Right cardiac atrium (tissue), 5 donors: Measurements from ENCODE around the gene PREP. TPM values are rescaled to one million over a fixed set of nuclear protein-coding genes. Genes with fewer than 3 reads are reported as not detected.

Experiments
- ATAC-seq, 2 donors: fragments of 200-7000 bp; cut with Tn5 transposase; one replicate each; pipeline versions ENCODE4 v1.8.0 to v1.9.1; 2020; ENCODE audit warnings: moderate library complexity in 2 of 2, mild to moderate bottlenecking in 1 of 2
- DNase-seq, 3 donors: peaks; one replicate each; pipeline ENCODE4 v3.0.0-alpha.2; 2020
- H3K27ac ChIP-seq: one replicate; pipeline ENCODE4 v1.5.1; 2013; ENCODE audit warnings: mild to moderate bottlenecking, low read length, control low read depth, moderate library complexity
- H3K27me3 ChIP-seq: one replicate; pipeline ENCODE4 v1.6.1; 2013; ENCODE audit not compliant: control insufficient read depth, insufficient read depth
- H3K4me1 ChIP-seq: one replicate; pipeline ENCODE4 v1.6.1; 2013; ENCODE audit warnings: low read length; ENCODE audit not compliant: control insufficient read depth, insufficient read depth
- H3K4me3 ChIP-seq: one replicate; pipeline ENCODE4 v1.5.1; 2013; ENCODE audit warnings: low read length, control low read depth
- H3K9me3 ChIP-seq: one replicate; pipeline ENCODE4 v1.6.1; 2013; ENCODE audit warnings: low read length; ENCODE audit not compliant: control insufficient read depth
- WGBS: extraction: QIAGEN DNeasy Blood & Tissue Kit; methylation state at CpG from one replicate; pipeline ENCODE4 v1.1.7; 2013; 5-methylcytosine and 5-hydroxymethylcytosine counted together
- intact Hi-C, 4 donors: fragments of 100-400 bp; cut with DNase I; formaldehyde crosslinking; loops; one replicate each; pipeline versions ENCODE4 v1.11.0 to v1.14.0; 2022 to 2023
- polyA plus RNA-seq: library from polyadenylated mRNA; stranded (reverse); fragments of 200-250 nt; gene quantifications from one replicate; pipeline ENCODE4 v1.2.3, GENCODE V29; 2013
- total RNA-seq, 4 donors: library from RNA; stranded (reverse); fragmentation: NEBNext Ultra II Directional; extraction: Animal tissue kit (Norgen Biotek cat#: 25700); gene quantifications; one replicate each; pipeline ENCODE4 v1.2.1, GENCODE V29; 2021
- donor health status: healthy with polysubstance abuse.
- donor health status: DM: no; HTN: yes; CAD: no.
- donor health status: DM: no; HTN: no; CAD: no.
- donor health status: DM: no; HTN: yes; CAD: no; lungs with severe emphysema.
- donor health status: DM: yes; HTN: yes; CAD: no.

The PREP gene
- total and polyA plus RNA-seq, 5 donors: 19.5 to 26.8 (median 26.0) TPM

GRCh38 chr6:105397987-105398386 is 4.9 kb downstream of the PREP start:
- Histone ChIP-seq H3K27me3 (no peaks in the 10 kb centered on the region), H3K4me1 (peaks cover 11% of the 10 kb centered on the region), H3K27ac (no peak overlapping the region), H3K4me3 (no peak overlapping the region), H3K9me3 (no peaks in the 10 kb centered on the region)
- WGBS: 43% methylated on average over 6 of the region's 6 CpGs
- no peak for ATAC-seq
- intact Hi-C loops: no loop called here
- no peak for DNase-seq

- ATAC-seq (no peak), DNase-seq (no peak)
- H3K27me3 ChIP-seq: no peaks in the 10 kb centered on the region
- H3K9me3 ChIP-seq: no peaks in the 10 kb centered on the region
- 97% methylated on average over 6 of the region's 6 CpGs for WGBS
- intact Hi-C loops: no loop called here
- H3K4me3 ChIP-seq: no peak overlapping the region
- H3K27ac ChIP-seq: no peak overlapping the region
- H3K4me1 ChIP-seq: no peaks in the 10 kb centered on the region
Measured at GRCh38 chr6:105391705-105392104, 11.2 kb downstream of the PREP start.

- WGBS: 67% methylated on average over 5 of the region's 5 CpGs
- H3K27me3 ChIP-seq: no peaks in the 10 kb centered on the region
- no peak overlapping the region for H3K4me3 ChIP-seq
- no peak overlapping the region for H3K27ac ChIP-seq
- ATAC-seq: no peak
- DNase-seq: no peak
- intact Hi-C loops: no loop called here
- no peaks in the 10 kb centered on the region for H3K9me3 ChIP-seq
- H3K4me1 ChIP-seq: no peaks in the 10 kb centered on the region
Measured at GRCh38 chr6:105389543-105389942, 13.3 kb downstream of the PREP start.

DNA sequence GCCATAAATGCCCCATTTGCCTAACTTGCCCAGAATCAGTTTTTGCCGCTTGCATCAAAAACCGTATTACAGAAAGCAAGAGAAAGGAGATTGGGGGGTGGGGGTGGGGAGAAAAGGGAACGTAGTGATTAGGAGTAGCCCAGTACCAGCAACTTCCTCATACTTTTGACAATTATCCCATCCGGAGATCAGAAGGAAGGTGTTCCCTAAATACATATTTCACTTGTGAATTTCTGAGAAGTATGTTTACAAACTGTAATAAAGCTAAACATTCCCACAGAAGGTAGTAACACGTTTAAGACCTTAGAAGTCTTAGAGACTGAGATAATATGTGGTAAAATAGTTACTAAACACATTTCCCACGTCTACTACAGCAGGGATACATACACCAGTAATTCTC is 14.5 kb downstream of the PREP start:
- no peaks in the 10 kb centered on the region for H3K27me3 ChIP-seq
- peaks cover 2% of the 10 kb centered on the region for H3K4me1 ChIP-seq
- no peak overlapping the region for H3K4me3 ChIP-seq
- DNase-seq: no peak
- intact Hi-C loops: no loop called here
- WGBS: 75% methylated on average over 6 of the region's 6 CpGs
- no peak overlapping the region for H3K27ac ChIP-seq
- H3K9me3 ChIP-seq: no peaks in the 10 kb centered on the region
- no peak for ATAC-seq

GRCh38 chr6:105384004-105384403 is 18.9 kb downstream of the PREP start:
- H3K4me3 ChIP-seq: no peak overlapping the region
- 94% methylated on average over 6 of the region's 6 CpGs for WGBS
- ATAC-seq (peak in 1 of 2 donors; percentile 31), DNase-seq (no peak)
- intact Hi-C loops: no loop called here
- H3K9me3 ChIP-seq: no peaks in the 10 kb centered on the region
- H3K27me3 ChIP-seq: no peaks in the 10 kb centered on the region
- H3K4me1 ChIP-seq: peaks cover 6% of the 10 kb centered on the region
- no peak overlapping the region for H3K27ac ChIP-seq

DNA sequence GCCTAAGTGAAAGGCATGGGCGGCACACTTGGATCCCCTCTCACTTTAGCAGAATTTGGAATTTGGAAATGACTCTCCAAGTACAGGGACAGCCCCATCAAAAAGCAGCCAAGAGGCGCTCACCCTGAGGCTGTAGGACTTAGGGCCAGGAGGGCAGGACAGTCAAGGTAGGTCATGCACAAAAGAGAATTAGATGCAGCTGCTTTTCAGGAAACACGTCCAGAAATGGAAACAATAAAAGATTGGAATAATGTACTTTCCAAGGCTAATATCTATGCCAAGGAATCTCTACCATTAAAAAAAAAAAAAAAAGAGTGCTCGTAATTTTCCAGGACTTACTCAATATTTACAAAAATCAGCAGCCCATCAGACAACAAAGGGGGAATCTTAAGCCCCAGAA is 19.9 kb downstream of the PREP start:
- intact Hi-C loops: no loop called here
- Histone ChIP-seq H3K27ac (no peak overlapping the region), H3K4me3 (no peak overlapping the region), H3K27me3 (no peaks in the 10 kb centered on the region), H3K9me3 (no peaks in the 10 kb centered on the region), H3K4me1 (peaks cover 6% of the 10 kb centered on the region)
- DNase-seq (no peak), ATAC-seq (no peak)
- WGBS: 71% methylated on average over 4 of the region's 4 CpGs

DNA sequence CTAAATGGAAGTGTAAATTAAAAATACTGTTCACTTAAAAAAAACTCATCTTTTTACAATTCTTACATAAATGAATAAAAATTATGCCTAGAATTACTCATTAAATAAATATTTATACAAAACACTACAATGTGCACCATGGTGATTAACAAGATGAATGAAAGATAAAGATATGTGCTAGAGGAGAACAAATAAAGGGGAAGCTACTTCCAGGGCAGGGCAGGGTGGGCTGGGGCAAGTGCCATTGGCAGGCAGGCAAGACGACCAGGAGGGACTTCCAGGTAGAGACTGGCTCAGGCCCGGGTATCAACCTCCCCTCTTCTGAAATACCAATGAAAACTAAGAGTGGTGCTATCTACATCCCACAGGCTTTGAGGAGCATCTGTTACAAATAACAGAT is 20.4 kb downstream of the PREP start:
- Histone ChIP-seq H3K27ac (no peak overlapping the region), H3K27me3 (no peaks in the 10 kb centered on the region), H3K4me3 (no peak overlapping the region), H3K4me1 (peaks cover 6% of the 10 kb centered on the region), H3K9me3 (no peaks in the 10 kb centered on the region)
- ATAC-seq (no peak), DNase-seq (no peak)
- intact Hi-C loops: no loop called here
- WGBS: 91% methylated on average over 2 of the region's 2 CpGs

DNA sequence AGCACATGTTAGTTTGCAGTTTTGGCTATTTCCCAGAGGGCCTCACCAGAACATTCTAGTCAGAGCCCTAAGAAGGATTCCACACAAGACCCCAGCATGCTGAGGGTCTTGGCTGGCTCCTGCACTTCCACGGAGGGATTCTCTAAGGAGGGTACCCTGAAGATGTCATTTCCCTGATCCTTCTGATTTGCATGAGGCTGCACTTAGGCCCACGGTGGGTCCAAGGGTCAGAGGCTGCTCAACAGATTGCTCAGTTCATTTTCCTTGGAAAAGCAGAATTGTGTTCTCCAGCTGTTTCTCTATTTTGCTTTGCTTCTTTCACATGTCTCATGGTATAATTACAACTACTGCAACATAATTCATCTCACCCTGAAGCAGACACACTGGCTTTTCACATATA is 22.2 kb downstream of the PREP start:
- no peak for ATAC-seq
- H3K4me1 ChIP-seq: peaks cover 6% of the 10 kb centered on the region
- H3K27me3 ChIP-seq: no peaks in the 10 kb centered on the region
- no peak for DNase-seq
- no peak overlapping the region for H3K4me3 ChIP-seq
- no peaks in the 10 kb centered on the region for H3K9me3 ChIP-seq
- H3K27ac ChIP-seq: no peak overlapping the region
- WGBS: 78% methylated on average over 2 of the region's 2 CpGs
- intact Hi-C loops: no loop called here

- DNase-seq: no peak
- intact Hi-C loops: no loop called here
Measured at GRCh38 chr6:105375797-105376196, 27.1 kb downstream of the PREP start.

DNA sequence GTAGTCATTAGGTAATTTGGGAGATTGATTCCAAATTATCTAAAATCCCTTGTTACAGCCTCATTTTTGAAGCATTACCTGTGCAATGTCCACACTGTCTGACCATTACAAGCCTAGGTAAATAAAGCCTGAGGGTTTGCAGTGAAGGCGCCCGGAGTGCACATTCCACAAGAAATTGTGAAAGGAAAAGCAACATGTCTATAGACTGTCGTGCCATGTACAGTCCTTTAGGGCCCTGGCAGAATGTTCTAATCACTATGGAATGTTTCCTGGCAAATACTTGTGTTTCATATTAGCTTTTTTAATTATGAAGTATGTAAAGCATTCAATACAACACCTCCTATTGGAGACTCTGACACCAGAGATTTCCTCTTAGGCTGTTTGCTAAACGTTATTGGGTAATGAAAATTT is 28.9 kb downstream of the PREP start:
- ATAC-seq: no peak
- H3K27ac ChIP-seq: no peak overlapping the region
- WGBS: 64% methylated on average over 4 of the region's 4 CpGs
- DNase-seq: no peak
- no peaks in the 10 kb centered on the region for H3K4me1 ChIP-seq
- no peak overlapping the region for H3K4me3 ChIP-seq
- no peaks in the 10 kb centered on the region for H3K9me3 ChIP-seq
- H3K27me3 ChIP-seq: no peaks in the 10 kb centered on the region
- intact Hi-C loops: no loop called here

More at GRCh38 chr6:105375797-105376196, 27.1 kb downstream of the PREP start:
- Histone ChIP-seq H3K4me1 (no peaks in the 10 kb centered on the region), H3K4me3 (no peak overlapping the region), H3K9me3 (no peaks in the 10 kb centered on the region), H3K27ac (no peak overlapping the region), H3K27me3 (no peaks in the 10 kb centered on the region)
- WGBS: 94% methylated on average over 3 of the region's 3 CpGs
- no peak for ATAC-seq

DNA sequence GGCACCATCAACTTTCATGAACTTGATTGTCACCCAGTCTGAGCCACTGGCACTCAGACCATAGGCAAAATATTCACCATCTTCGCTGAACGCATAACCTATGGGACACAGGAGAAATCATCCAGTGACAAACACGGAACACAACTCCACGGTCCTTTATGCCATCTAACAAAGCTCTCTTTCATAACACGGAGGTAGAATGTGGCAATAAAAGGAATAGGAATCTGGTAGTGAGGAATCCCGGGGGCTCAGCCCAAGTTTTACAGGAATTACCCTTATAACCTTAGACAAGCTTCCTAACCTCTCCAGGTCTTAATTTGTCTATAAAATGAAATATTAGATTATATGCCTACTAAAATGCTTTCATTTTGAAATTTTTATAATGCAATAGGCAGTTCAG is 29.4 kb downstream of the PREP start:
- Histone ChIP-seq H3K9me3 (no peaks in the 10 kb centered on the region), H3K27ac (no peak overlapping the region), H3K27me3 (no peaks in the 10 kb centered on the region), H3K4me3 (no peak overlapping the region), H3K4me1 (no peaks in the 10 kb centered on the region)
- ATAC-seq (no peak), DNase-seq (no peak)
- intact Hi-C loops: no loop called here
- 93% methylated on average over 6 of the region's 6 CpGs for WGBS

- Histone ChIP-seq H3K4me3 (no peak overlapping the region), H3K4me1 (no peaks in the 10 kb centered on the region), H3K27me3 (no peaks in the 10 kb centered on the region), H3K9me3 (no peaks in the 10 kb centered on the region), H3K27ac (no peak overlapping the region)
- 89% methylated on average over 3 of the region's 3 CpGs for WGBS
- no peak for ATAC-seq
- intact Hi-C loops: no loop called here
- DNase-seq: no peak
Measured at GRCh38 chr6:105372849-105373182, 30.1 kb downstream of the PREP start.
